Stimulated activated CD8-positive, alpha-beta memory T cell treated with anti-CD3 and anti-CD28 coated beads, Interleukin-7, amount 100 ng/mL, for 4 hours (primary cell): Measurements from ENCODE around the gene XPNPEP3.
"Not testable (repeated sequence)": the region's sequence is repeated elsewhere in the genome, so short reads cannot be mapped to it uniquely, and the experiment has no call there.

Experiments
- DNase-seq, 2 donors: peaks; one replicate each; pipeline ENCODE4 v3.0.0-alpha.2; 2020; ENCODE audit warnings: low read depth in 2 of 2

The XPNPEP3 gene

GRCh38 chr22:40856513-40857308 lies at the start of gene XPNPEP3, which contains the start of gene ST13:
Gene XPNPEP3 (plus strand): TSS chr22:40857148. CDS start chr22:40857182, 34 bp downstream.
Gene ST13 (minus strand): TSS chr22:40856639. CDS start chr22:40856540, 99 bp downstream.
- DNase-seq, result peak; percentile 94 to 97

- no peak for DNase-seq
These were observed 48.7 kb upstream of the XPNPEP3 start for GRCh38 chr22:40808018-40808841.

GRCh38 chr22:40813912-40814315 lies 43.0 kb upstream of the XPNPEP3 start:
- DNase-seq, result no peak

- DNase-seq, result no peak
These were observed 39.2 kb upstream of the XPNPEP3 start for GRCh38 chr22:40817737-40818136.

GRCh38 chr22:40818192-40818746 lies 38.7 kb upstream of the XPNPEP3 start:
- no peak for DNase-seq

- DNase-seq, result peak; percentile 75 to 86
These were observed 38.0 kb upstream of the XPNPEP3 start, which contains the start of gene SLC25A17 for GRCh38 chr22:40818747-40819598. Gene SLC25A17 (minus strand): TSS chr22:40819346. CDS start chr22:40819248, 98 bp downstream.

- no peak for DNase-seq
These were observed 37.3 kb upstream of the XPNPEP3 start for GRCh38 chr22:40819599-40820140.

GRCh38 chr22:40823426-40823825 lies 33.5 kb upstream of the XPNPEP3 start:
- no peak for DNase-seq

GRCh38 chr22:40826292-40826691 lies 30.7 kb upstream of the XPNPEP3 start:
- not testable (repeated sequence) for DNase-seq

- DNase-seq, result no peak
These were observed 29.8 kb upstream of the XPNPEP3 start for GRCh38 chr22:40826984-40827741.

- no peak for DNase-seq
These were observed 27.8 kb upstream of the XPNPEP3 start for GRCh38 chr22:40829131-40829530.

- no peak for DNase-seq
These were observed 22.3 kb upstream of the XPNPEP3 start for GRCh38 chr22:40834619-40835018.

- no peak for DNase-seq
These were observed 18.5 kb upstream of the XPNPEP3 start for GRCh38 chr22:40838486-40838885.

- DNase-seq, result no peak
These were observed 12.0 kb upstream of the XPNPEP3 start for GRCh38 chr22:40844951-40845350.

GRCh38 chr22:40845816-40846215 lies 11.1 kb upstream of the XPNPEP3 start:
- DNase-seq, result not testable (repeated sequence)

- no peak for DNase-seq
These were observed 3.6 kb upstream of the XPNPEP3 start for GRCh38 chr22:40853333-40853732.

GRCh38 chr22:40853961-40854360 lies 3.0 kb upstream of the XPNPEP3 start:
- DNase-seq, result no peak

- DNase-seq, result no peak
These were observed 1.6 kb upstream of the XPNPEP3 start for GRCh38 chr22:40855071-40855978.

- DNase-seq, result no peak
These were observed 902 bp upstream of the XPNPEP3 start for GRCh38 chr22:40855979-40856512.
